Left hindlimb (tissue), 1 donor: ENCODE results near the gene KDF1.

Source experiments
- DNase-seq: peaks from one replicate; pipeline ENCODE4 v3.0.0-alpha.2; 2018

Gene KDF1

DNA sequence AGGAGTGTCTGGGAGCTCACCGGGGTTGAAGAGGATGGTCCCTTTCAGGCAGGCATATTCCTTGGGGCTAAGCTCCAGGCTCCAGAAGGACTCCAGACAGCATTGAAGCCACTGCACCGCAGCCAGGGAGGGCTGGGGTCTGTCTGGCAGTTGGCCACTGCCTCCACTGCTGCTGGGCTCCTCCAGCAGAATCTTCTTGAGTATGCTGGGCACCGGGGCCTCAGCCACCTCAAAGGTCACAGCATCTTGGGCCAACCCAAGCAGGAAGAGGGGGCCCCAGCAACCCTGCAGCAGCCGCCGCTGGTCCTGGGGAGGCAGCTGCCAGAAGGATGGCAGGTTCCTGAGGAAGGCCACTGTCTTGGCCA, 46.9 kb downstream of the KDF1 start:
- no peak for DNase-seq

DNA sequence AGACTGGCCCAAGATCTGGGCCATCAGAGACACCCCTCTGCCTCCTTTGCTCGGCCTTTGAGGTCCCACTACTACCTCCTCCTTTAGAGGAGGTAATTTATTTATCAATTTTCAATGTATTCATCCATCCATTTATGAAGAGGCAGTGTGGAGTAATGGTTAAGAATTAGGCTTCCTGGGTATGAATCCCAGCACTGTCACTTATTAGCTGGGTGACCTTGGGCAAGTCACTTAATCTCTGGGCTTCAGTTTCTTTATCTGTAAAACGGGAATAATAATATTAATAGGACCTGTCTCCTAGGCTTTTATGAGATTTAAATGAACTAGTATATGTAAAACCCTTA, 48.1 kb downstream of the KDF1 start:
- DNase-seq, result no peak

DNA sequence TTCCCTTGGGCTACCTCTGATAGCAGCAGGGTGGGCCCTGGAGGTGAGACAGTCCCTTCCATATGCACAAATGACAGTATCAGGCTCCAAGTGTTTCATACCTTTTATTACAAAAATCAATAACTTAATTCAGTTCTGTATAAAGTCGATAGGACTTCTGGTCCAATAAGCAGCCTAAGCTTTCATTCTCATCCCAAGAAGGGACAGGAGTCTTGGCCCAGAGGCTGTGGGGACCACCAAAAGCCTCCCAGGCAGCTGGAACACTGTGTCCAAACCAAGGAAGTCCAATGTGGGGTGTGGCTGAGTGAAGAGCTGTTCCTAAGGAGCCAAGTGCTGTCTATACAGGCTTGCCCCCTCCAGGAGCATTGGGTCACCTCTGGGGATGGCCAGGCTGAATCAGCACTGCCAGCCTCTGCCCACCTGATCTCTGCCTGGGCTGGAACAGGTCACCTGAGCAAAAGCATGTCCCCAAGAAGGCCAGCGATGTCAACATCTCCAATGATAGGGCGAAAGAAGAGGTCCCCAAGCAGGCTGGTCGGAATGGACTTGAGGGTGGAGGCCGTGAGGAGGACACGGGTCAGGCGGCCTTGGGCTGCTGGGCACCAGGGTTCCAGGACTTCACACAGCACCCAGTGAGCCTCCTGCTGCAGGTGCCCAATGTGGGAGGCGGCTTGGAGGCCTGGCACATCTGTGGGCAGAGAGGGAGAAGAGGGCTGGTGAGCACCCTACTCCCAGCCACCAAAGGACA, 48.7 kb downstream of the KDF1 start:
- no peak for DNase-seq

DNA sequence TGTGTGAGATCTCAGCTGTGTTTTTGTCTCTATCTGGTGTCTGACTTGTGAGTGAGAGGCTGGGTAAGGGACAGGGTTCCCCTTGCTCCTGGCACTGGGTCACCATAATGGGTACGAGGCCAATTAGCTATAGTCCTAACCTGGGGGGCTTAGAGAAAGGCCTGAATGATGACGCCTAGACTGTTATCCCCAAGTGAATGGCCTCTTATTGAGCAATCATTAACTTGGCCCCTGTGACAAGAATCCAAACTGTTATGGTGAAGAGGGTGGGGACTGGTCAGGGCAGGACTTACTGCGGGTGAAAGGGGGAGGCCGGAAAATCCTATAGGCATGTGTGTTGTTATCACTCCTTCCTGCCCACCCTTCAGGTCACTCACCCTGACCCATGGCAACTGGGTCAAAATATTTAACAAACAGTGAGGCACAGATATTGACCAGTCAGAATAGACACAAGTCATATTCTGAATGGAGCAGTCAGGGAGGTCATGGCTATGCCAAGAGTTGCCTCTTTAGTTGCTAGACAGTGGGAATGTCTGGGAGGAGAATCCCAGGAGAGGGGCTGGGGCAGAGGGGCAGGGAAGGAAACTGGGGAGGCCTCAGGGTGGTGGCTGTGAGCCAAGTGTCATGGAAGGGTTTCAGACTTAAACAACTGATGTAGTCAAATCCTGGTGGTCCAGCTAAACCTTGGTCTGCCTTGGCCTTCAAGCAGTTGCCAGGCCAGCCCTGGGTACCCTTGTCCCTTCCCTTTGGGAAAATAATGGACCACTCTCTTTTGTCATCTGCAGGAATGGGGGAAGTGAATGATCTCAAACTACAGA, 49.7 kb downstream of the KDF1 start:
- DNase-seq, result no peak

DNA sequence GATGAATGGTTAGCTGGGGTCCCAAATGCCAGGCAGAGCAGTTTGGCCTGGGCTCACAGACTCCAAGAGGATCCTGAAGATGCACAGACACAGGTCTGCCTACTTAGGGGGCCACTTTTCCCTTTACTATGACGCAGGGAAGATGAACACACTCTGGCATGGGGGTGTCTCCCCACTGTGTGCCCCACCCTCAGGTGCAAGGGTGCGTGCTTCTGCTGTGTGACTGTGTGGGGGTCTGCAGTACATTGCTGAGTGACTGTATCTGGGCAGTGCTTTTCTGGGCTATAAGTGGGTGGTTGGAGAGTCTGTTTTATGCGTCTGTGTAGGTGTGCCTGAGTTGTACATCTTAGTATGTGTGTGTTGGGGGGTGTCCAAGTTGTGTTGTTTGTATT, 50.3 kb downstream of the KDF1 start:
- no peak for DNase-seq

DNA sequence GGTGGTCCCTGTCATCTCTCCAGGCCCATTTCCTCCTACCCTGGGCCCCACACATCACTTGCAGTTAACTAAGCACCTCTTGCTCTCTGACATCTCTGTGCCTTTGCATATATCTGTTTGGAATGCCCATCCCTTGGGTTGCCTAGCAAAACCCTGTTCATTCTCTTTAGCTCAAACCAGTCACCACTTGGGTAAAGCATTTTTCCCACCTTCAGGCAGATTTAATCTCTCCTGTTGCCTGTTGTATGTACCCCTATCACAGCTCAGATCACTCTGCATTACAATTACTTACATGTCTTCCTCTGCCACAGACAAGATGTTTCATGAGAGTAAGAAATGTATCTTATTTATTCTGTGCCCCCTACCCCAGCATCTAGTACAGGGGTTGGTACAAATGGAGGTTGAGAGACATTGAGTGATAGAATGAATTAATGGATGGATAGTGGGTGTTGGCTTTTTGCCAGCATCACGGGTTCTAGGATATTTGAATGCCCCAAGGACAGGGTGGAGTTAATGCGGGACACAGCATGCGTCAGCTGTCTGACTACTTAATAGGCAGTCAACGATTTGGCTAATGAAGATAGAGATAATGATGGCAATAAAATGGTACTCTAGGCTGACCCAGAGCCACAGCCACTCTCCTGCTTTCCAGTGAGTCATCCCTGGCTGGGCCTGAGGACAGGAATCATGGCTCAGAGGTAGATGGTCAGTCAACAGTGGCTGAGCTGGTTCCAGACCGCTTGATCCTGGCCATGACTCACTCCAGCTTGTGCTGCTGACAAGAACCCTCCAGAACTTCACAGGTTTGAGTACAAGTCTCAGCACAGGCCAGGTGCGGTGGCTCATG, 53.0 kb downstream of the KDF1 start:
- DNase-seq, result no peak

DNA sequence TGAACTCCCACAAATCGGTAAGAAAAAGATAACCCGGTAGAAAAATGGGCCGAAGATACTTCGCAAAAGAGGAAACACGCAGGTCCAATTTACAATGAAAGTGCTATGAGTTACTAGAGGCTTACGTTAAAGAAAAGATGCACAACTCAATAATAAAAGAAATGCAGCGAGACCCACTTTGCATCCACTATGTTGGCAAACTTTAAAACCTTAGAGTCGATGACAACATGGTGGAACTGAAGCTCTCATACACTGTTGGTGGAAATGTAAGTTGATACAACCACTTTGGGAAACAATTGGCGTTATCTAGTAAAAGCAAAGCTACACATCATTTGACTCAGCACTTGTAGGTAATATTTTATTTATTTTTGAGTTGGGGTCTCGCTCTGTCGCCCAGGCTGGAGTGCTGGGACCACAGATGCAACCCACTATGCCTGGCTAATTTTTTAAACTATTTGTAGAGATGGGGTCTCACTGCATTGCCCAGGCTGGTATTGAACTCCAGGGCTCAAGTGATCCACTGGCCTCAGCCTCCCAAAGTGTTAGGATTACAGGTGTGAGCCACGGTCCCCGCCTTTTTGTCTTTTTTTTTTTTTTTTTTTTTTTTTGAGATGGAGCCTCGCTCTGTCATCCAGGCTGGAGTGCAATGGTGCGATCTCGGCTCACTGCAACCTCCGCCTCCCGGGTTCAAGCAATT, 59.3 kb downstream of the KDF1 start:
- no peak for DNase-seq

DNA sequence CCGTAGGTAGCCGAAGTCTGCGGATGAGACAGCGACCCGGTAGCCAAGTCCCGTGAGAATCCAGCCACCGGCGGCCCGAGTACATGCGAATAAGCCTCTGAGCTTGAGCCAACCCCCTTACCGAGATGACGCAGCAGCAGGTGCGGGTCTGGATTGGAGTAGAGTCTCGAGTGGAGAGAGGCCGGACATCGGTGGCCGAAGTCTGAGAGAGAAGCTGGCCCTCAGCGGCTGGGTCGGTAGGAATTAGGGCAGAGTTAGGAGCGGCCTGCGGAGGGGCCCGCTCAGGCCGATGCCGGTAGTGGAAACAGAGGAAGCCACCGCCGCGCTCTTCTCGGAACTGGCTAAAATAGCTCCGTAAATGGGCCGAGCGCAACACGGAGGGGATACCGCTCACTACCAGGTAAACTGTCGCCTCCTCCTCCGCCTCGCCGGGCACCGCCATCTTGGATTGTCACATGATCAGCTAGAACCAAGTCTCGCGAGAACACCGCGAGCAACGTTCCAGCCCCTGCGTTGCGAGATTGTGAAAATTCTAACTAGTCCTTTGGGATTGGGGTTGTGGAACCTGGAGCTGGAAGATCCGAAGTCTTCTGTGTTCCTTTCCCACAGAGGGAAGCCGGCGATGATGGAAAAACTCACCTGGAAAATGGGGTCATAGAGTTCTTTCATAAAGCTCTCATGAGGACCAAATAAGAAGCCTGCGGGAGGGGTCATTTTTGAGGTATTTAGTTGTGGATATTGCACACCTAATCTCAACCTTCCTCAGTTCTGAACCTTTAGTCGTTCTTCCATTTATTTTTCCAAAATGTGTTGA, 60.1 kb downstream of the KDF1 start, which contains the start of gene GPATCH3:
Gene GPATCH3 (minus strand): TSS at position 467 of the 814 bp plus-strand sequence. CDS start 25 bp downstream, at position 442.
- DNase-seq, result peak; percentile 91
